MG63 (cell line): ENCODE data around the gene SMYD3. TPM values are rescaled to one million over a fixed set of nuclear protein-coding genes. Genes with fewer than 3 reads are reported as not detected.

Experiments used
- DNase-seq: peaks from one replicate; pipeline ENCODE4 v3.0.0-alpha.2; 2020
- H3K27me3 ChIP-seq: fragments of 250-450 bp; sonication (Bioruptor Pico); 2 replicates; pipeline ENCODE4 v1.5.1; 2020; ENCODE audit warnings: mild to moderate bottlenecking, moderate library complexity
- H3K36me3 ChIP-seq: fragments of 250-450 bp; sonication (Bioruptor Pico); 2 replicates; pipeline ENCODE4 v1.5.1; 2020; ENCODE audit warnings: mild to moderate bottlenecking, moderate library complexity
- H3K4me3 ChIP-seq: fragments of 250-450 bp; sonication (Bioruptor Pico); 2 replicates; pipeline ENCODE4 v1.5.1; 2020; ENCODE audit warnings: mild to moderate bottlenecking, moderate library complexity
- H3K9me3 ChIP-seq: fragments of 250-450 bp; sonication (Bioruptor Pico); 2 replicates; pipeline ENCODE4 v1.5.1; 2020; ENCODE audit warnings: mild to moderate bottlenecking, moderate library complexity
- total RNA-seq: library from RNA; depleted of rRNA; stranded (reverse); fragments of >200 nt; shearing (Covaris generic); gene quantifications from 2 replicates; pipeline ENCODE4 v1.2.3, GENCODE V29; 2014; ENCODE audit warnings: low replicate concordance

The SMYD3 gene
- total RNA-seq, 1 experiment from 2014 or later: 46.6 TPM

GRCh38 chr1:246413430-246413829 is 93.6 kb downstream of the SMYD3 start:
- peaks cover 15% of the 10 kb centered on the region for H3K9me3 ChIP-seq
- DNase-seq: no peak
- H3K36me3 ChIP-seq: peaks cover 2% of the 10 kb centered on the region
- H3K4me3 ChIP-seq: no peak overlapping the region
- H3K27me3 ChIP-seq: no peaks in the 10 kb centered on the region

GRCh38 chr1:246404078-246404477 is 103.0 kb downstream of the SMYD3 start:
- no peak for DNase-seq
- Histone ChIP-seq H3K9me3 (no peaks in the 10 kb centered on the region), H3K4me3 (no peak overlapping the region), H3K27me3 (no peaks in the 10 kb centered on the region), H3K36me3 (no peaks in the 10 kb centered on the region)

- Histone ChIP-seq H3K27me3 (no peaks in the 10 kb centered on the region), H3K9me3 (no peaks in the 10 kb centered on the region), H3K36me3 (no peaks in the 10 kb centered on the region), H3K4me3 (no peak overlapping the region)
- peak; percentile 4 for DNase-seq
These were observed 108.8 kb downstream of the SMYD3 start for GRCh38 chr1:246398126-246398813.

GRCh38 chr1:246397046-246397445 is 110.0 kb downstream of the SMYD3 start:
- Histone ChIP-seq H3K4me3 (no peak overlapping the region), H3K36me3 (no peaks in the 10 kb centered on the region), H3K27me3 (no peaks in the 10 kb centered on the region), H3K9me3 (no peaks in the 10 kb centered on the region)
- no peak for DNase-seq

GRCh38 chr1:246396322-246396721 is 110.8 kb downstream of the SMYD3 start:
- H3K4me3 ChIP-seq: no peak overlapping the region
- H3K9me3 ChIP-seq: peaks cover 3% of the 10 kb centered on the region
- H3K36me3 ChIP-seq: no peaks in the 10 kb centered on the region
- H3K27me3 ChIP-seq: no peaks in the 10 kb centered on the region
- no peak for DNase-seq

GRCh38 chr1:246394121-246394520 is 113.0 kb downstream of the SMYD3 start:
- DNase-seq: no peak
- Histone ChIP-seq H3K4me3 (no peak overlapping the region), H3K9me3 (peaks cover 7% of the 10 kb centered on the region), H3K36me3 (no peaks in the 10 kb centered on the region), H3K27me3 (no peaks in the 10 kb centered on the region)

GRCh38 chr1:246390855-246391254 is 116.2 kb downstream of the SMYD3 start:
- H3K9me3 ChIP-seq: peaks cover 7% of the 10 kb centered on the region
- no peak for DNase-seq
- H3K36me3 ChIP-seq: no peaks in the 10 kb centered on the region
- no peaks in the 10 kb centered on the region for H3K27me3 ChIP-seq
- H3K4me3 ChIP-seq: no peak overlapping the region

- DNase-seq: no peak
- H3K36me3 ChIP-seq: no peaks in the 10 kb centered on the region
- H3K9me3 ChIP-seq: no peaks in the 10 kb centered on the region
- H3K4me3 ChIP-seq: no peak overlapping the region
- H3K27me3 ChIP-seq: no peaks in the 10 kb centered on the region
These were observed 122.5 kb downstream of the SMYD3 start for GRCh38 chr1:246384616-246385015.

GRCh38 chr1:246383791-246384190 is 123.3 kb downstream of the SMYD3 start:
- no peak for DNase-seq
- no peaks in the 10 kb centered on the region for H3K9me3 ChIP-seq
- H3K4me3 ChIP-seq: no peak overlapping the region
- H3K36me3 ChIP-seq: no peaks in the 10 kb centered on the region
- H3K27me3 ChIP-seq: no peaks in the 10 kb centered on the region

GRCh38 chr1:246383239-246383589 is 123.9 kb downstream of the SMYD3 start:
- Histone ChIP-seq H3K36me3 (no peaks in the 10 kb centered on the region), H3K9me3 (no peaks in the 10 kb centered on the region), H3K27me3 (no peaks in the 10 kb centered on the region), H3K4me3 (no peak overlapping the region)
- DNase-seq: no peak

- no peaks in the 10 kb centered on the region for H3K36me3 ChIP-seq
- no peaks in the 10 kb centered on the region for H3K9me3 ChIP-seq
- no peak for DNase-seq
- no peaks in the 10 kb centered on the region for H3K27me3 ChIP-seq
- no peak overlapping the region for H3K4me3 ChIP-seq
These were observed 124.4 kb downstream of the SMYD3 start for GRCh38 chr1:246382589-246383238.

GRCh38 chr1:246381452-246381851 is 125.6 kb downstream of the SMYD3 start:
- Histone ChIP-seq H3K27me3 (no peaks in the 10 kb centered on the region), H3K4me3 (no peak overlapping the region), H3K9me3 (no peaks in the 10 kb centered on the region), H3K36me3 (no peaks in the 10 kb centered on the region)
- DNase-seq: no peak

GRCh38 chr1:246377625-246378153 is 129.4 kb downstream of the SMYD3 start:
- no peaks in the 10 kb centered on the region for H3K27me3 ChIP-seq
- no peak overlapping the region for H3K4me3 ChIP-seq
- H3K9me3 ChIP-seq: no peaks in the 10 kb centered on the region
- DNase-seq: no peak
- H3K36me3 ChIP-seq: no peaks in the 10 kb centered on the region

GRCh38 chr1:246373828-246374569 is 133.1 kb downstream of the SMYD3 start:
- H3K27me3 ChIP-seq: no peaks in the 10 kb centered on the region
- no peaks in the 10 kb centered on the region for H3K36me3 ChIP-seq
- no peaks in the 10 kb centered on the region for H3K9me3 ChIP-seq
- no peak overlapping the region for H3K4me3 ChIP-seq
- DNase-seq: no peak

- Histone ChIP-seq H3K4me3 (no peak overlapping the region), H3K9me3 (no peaks in the 10 kb centered on the region), H3K27me3 (no peaks in the 10 kb centered on the region), H3K36me3 (no peaks in the 10 kb centered on the region)
- no peak for DNase-seq
These were observed 134.5 kb downstream of the SMYD3 start for GRCh38 chr1:246372559-246372958.

- Histone ChIP-seq H3K9me3 (no peaks in the 10 kb centered on the region), H3K27me3 (no peaks in the 10 kb centered on the region), H3K36me3 (no peaks in the 10 kb centered on the region), H3K4me3 (no peak overlapping the region)
- no peak for DNase-seq
These were observed 140.0 kb downstream of the SMYD3 start for GRCh38 chr1:246367041-246367440.

GRCh38 chr1:246365708-246366107 is 141.4 kb downstream of the SMYD3 start:
- Histone ChIP-seq H3K36me3 (no peaks in the 10 kb centered on the region), H3K9me3 (no peaks in the 10 kb centered on the region), H3K27me3 (no peaks in the 10 kb centered on the region), H3K4me3 (no peak overlapping the region)
- no peak for DNase-seq
